Measurements from ENCODE around the gene RNF183. TPM values are rescaled to one million over a fixed set of nuclear protein-coding genes. Genes with fewer than 3 reads are reported as not detected.
A peak's percentile ranks its signal among the peaks of the same experiment; 100 is the strongest.
"Not testable (repeated sequence)": the region's sequence is repeated elsewhere in the genome, so short reads cannot be mapped to it uniquely, and the experiment has no call there.

RNF183 gene
- polyA plus RNA-seq, 4 donors = 0.30 to 9.5 (median 6.6) TPM

DNA sequence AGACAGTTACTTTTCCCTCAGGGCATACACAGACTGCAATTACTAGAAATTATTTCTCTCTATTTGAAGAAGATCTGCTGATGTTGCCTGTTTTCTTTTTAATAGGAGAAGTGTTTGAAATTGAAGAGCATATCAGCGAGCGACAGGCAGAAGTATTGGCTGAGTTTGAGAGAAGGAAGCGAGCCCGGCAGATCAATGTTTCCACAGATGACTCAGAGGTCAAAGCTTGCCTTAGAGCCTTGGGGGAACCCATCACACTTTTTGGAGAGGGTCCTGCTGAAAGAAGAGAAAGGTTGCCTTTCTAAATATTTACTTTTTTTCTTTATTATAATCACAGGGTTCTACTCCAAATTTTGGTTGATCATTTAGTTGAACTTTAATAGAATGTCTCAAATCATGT is 24.3 kb downstream of the RNF183 start:
- DNase-seq (ENCODE audit: low read depth in 4 of 4, low spot score in 3 of 4) = no peak

DNA sequence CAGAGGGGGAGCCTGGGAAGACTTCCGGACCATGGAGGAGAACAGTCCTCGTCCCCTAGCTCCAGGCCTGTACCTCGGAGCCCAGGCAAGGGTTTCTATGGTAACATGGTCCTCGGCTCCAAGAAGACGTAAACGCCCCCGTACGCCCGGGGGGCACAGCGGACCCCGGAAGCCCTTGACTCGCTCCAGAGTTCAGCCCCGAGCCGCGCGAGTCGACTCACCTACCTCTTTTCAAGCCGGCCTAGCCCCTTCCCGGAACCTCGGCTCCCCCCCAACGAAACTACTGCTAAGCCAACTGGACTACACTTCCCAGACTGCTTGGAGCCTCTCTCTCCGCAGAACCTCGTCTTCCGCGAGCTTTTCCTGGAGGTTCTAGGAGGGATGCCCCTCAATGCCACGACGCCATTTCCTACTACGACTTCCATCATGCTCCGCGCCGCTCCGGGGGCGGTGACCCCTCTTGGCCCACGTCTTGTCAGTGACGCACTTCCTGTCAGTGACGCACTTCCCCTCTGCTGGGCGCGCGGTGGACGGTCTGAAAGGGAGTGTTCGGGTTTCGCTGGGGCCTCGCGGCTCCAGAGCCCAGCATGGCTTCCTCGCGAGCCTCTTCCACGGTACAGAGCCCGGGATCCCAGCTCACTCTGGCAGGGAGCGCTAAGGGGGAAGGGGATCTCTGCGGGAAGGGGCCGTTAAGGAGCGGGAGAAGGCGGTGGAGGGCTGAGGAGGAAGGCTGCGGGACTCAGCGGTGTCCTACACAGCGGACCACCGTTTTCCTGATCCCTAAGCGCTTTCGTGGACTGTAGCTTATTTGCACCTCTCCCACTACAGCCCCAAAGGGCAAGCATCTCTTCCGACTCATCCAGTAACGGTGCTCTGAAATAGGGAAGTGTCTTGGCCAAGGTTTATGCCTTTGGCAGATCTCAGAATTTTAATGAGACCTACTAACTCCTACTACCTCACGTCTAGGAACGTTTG is 27.7 kb downstream of the RNF183 start, which contains the start of the genes CDC26 and PRPF4:
CDC26 (minus strand) TSS at position 416 of the 975 bp plus-strand sequence. CDS start 3,065 bp downstream, outside the sequence.
PRPF4 (plus strand) TSS at position 502 of the 975 bp plus-strand sequence; CDS start at position 588, 86 bp downstream.
- peak; percentile 94 to 96 (median 96) for DNase-seq (ENCODE audit: low read depth in 4 of 4, low spot score in 3 of 4)

DNA sequence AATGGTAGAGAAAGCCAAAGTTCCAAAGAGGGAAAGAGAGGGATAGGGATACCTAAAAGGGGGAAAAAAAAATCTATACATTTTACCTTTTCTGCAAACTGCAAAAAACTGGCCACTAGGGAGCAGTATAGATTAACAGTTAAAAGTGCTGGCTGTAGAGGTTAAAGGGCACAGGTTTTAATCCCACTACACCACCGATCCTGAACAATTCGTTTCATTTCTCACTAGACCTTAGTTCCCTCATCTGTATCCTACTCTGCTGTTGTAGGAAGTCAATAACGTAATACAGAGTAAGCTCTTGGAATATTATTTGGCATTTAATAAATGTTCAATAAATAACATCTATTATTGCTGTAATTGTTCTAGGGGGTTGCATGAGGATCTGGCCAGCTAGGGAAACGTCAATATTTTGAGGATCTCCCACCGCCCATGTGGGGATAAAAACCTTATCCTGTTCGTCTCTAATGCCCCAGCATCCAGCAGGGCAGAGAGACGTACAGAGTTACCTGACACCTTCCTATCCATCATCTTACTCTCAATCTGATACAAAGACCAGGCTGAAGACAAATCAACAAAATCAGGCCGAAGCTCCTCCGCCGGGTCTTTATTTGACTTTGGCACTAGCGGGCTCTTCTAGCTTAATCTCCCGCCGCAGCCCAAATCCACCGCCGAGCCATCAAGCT is 28.6 kb downstream of the RNF183 start:
- DNase-seq (ENCODE audit: low read depth in 4 of 4, low spot score in 3 of 4) = peak; percentile 14 to 61 (median 40)

DNA sequence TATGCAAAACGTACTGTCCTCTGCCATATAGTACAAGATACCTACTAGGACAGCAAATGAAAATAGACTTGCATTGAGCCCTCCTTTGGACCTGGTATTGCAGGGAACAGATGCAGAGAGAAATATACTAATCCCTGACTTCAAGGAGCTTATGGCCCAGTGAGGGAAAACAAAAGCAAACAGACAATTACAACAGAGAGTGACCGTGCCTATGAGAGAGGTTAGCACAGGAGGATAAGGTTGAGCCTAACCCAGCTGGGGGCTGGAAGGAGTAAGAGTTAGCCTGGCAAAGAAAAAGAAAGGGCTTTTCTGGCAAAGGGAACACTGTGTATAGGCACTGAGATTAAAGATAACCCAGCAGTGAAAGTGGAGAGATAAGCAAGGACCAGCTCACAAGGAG is 33.3 kb downstream of the RNF183 start:
- no peak for DNase-seq (ENCODE audit: low read depth in 4 of 4, low spot score in 3 of 4)

DNA sequence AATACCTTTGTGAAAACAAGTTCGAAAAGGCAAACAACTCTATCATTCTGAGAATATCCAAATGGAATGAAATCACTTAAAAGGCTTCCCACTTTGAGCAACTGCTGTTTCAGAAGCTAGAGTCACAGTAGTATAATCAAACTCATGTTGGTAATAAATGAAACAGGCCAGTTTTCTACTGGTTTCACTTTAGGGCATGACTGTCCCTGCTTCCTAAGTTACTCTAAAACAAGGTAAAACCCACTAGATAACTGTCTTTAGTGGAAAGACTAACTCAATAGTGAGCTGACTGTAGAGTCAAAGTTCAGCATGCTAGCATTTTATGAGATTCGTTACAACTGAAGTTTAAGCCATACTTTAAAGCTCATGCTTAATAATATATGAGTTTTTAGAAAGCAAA is 33.8 kb downstream of the RNF183 start:
- DNase-seq (ENCODE audit: low read depth in 4 of 4, low spot score in 3 of 4) = no peak

DNA sequence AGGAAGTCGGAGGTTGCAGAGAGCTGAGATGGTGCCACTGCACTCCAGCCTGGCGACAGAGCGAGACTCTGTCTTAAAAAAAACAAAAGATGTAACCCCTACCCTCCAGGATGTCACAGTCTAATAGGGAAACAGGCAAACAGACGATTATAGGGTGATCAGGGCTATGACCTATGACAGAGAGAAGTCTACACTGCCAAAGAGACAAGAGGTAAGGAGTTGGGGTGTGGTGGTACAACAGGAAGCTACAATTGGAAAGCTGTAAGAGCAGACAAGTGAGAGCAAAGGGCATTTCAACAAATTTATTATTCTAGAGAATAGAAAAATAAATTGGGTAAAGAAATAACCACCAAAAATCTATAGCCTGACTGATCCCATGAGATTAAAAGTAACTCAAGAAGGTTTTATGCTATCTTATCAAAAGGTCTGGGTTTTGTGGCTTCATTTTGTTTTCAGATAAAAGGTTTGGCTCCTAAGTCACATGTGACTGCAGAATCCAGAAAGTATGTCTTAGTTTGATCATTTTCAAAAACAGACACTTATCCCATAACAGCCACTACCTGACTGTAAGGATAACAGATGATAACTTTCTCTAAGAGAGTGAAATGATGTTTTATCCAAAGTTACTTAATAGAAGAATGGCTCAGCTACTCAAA is 35.1 kb downstream of the RNF183 start:
- no peak for DNase-seq (ENCODE audit: low read depth in 4 of 4, low spot score in 3 of 4)

DNA sequence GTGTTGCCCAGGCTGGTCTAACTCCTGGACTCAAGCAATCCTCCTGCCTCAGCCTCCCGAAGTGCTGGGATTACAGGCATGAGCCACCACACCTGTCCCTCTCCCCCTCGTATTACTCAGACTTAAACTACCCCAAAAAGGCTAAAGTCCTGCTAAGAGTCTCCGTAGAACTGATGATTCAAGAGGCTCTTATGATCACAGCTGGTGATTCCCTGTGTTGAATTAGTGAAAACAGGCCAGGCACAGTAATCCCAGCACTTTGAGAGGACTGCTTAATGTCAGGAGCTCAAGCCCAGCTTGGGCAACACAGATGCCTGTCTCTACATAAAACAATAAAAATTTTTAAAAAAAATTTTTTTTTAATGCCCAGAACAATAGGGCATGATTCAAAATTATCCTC is 37.0 kb downstream of the RNF183 start:
- DNase-seq (ENCODE audit: low read depth in 4 of 4, low spot score in 3 of 4) = no peak

DNA sequence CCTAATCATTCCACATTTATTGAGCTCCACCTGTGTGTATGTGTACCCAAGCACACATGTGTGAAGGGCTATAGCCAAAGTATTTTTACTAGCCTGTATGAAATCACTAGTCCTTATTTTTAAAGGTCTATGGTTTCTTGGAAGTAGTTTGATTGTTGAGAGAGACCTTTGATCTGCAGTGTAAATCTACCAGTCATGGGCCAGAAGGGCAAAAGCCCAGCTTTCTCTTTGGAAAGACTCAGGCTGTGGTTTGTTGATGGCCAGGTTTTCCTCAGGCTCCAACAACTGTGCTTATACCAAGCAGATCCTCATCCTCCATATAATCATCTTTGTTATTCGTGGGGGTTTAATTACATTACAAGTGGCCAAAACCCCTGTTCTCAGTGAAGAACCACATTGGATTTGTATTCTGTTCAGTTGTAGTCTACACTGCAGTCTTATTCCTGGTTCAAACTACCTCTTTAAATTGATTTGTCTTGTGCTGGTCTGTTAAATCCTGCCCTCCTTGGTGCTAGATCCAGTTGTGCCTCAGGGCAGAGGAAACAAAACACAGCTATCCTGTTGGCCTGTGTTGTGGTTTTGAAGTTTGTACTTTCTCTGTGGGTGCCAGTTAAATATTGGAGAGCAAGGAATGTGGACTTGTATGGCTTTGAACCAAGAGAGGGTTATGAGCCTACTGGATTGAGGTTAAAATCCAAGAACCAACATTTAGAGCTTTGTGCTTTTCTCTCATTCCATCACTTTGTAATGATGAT is 41.1 kb downstream of the RNF183 start:
- no peak for DNase-seq (ENCODE audit: low read depth in 4 of 4, low spot score in 3 of 4)

DNA sequence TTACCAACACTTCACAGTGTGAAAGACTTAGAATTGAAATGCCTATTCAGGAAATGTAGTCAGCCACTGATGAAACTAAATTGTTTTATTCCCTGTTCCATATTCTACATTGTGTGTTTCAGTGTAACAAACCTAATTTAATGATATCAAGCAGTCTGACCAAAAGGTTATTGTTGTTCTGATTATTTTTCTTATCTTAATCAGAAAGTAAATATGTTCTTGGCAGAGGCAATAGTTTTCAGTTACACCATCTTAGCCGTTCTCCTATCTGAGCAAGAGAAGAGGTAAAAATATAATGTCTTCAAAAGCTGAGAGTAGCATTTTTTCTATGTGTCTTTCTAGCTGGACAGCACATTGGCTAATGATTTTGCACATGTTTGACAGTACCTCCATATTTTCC is 44.9 kb downstream of the RNF183 start:
- no peak for DNase-seq (ENCODE audit: low read depth in 4 of 4, low spot score in 3 of 4)

DNA sequence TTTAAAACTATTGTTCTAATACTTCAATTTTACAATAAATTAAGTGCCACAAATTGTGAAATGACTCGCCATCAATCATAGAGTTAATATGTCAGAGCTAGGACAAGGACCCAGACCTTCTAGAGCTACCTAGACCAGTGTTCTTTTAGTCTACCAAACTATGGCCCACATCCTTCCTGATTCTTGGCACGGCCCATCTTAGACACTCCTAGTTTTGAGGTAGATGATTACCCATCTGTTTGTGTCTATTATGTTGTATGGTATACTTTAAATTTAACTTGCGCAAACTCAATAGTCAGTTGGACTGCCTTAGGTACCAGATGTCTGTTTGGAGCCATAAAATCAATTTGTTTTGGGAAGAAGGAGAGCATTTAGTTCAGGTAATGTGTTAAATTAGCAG is 45.3 kb downstream of the RNF183 start:
- no peak for DNase-seq (ENCODE audit: low read depth in 4 of 4, low spot score in 3 of 4)

DNA sequence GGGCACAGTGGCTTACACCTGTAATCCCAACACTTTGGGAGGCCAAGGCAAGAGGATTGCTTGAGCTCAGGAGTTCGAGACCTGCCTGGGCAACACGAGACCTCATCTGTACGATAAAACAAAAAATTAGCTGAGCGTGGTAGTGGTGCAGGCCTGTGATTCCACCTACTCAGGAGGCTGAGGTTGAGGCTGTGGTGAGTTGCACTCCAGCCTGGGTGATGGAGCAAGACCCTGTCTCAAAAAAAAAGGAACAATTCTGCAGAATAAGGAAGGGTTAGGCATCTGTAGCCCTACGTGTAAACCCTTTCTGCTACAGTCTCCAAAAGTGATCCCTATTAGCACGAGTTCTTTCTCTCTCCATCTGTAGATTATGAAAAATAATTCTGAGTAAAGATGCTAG is 47.7 kb downstream of the RNF183 start:
- no peak for DNase-seq (ENCODE audit: low read depth in 4 of 4, low spot score in 3 of 4)

DNA sequence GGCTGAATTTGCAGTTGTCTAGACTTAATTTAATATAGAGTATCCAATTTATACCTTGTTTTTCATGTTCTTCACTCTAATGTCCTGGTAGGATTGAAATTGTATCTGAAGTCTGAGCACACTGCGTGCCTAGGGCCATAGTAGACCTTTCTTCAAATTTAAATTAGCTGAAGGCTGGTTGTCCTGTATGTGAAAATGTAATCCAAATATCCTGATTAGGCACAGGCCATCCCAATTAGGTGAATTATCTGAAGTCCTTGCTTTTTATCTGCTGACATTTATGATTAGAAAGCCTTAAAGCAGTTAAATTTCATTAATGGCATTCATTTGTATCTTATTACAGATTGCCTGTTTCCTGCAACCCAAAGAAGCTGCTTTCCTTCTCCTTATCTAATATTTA is 48.2 kb downstream of the RNF183 start:
- DNase-seq (ENCODE audit: low read depth in 4 of 4, low spot score in 3 of 4) = no peak

DNA sequence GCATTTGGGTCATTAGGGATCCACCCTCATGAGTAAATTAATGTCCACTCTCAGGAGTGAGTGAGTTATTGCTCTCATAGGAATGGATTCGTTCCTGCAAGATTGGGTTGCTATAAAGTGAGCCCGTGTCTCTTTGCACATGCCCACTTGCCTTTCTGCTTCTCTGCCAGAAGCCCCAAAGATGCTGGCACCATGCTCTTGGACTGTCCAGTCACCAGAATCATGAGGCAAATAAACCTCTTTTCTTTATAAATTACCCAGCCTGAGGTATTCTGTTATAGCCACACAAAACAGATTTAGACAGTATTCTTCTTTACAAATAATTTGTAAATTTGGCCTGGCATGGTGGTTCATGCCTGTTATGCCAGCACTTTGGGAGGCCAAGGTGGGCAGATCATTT is 52.4 kb downstream of the RNF183 start:
- no peak for DNase-seq (ENCODE audit: low read depth in 4 of 4, low spot score in 3 of 4)

DNA sequence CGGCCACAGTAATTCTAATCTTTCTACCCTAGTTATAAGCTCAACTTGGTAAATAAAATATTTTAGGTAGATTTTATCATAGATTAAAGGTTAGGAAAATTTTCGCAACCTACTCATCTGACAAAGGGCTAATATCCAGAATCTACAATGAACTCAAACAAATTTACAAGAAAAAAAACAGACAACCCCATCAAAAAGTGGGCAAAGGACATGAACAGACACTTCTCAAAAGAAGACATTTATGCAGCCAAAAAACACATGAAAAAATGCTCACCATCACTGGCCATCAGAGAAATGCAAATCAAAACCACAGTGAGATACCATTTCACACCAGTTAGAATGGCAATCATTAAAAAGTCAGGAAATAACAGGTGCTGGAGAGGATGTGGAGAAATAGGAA is 53.5 kb downstream of the RNF183 start:
- not testable (repeated sequence) for DNase-seq (ENCODE audit: low read depth in 4 of 4, low spot score in 3 of 4)

DNA sequence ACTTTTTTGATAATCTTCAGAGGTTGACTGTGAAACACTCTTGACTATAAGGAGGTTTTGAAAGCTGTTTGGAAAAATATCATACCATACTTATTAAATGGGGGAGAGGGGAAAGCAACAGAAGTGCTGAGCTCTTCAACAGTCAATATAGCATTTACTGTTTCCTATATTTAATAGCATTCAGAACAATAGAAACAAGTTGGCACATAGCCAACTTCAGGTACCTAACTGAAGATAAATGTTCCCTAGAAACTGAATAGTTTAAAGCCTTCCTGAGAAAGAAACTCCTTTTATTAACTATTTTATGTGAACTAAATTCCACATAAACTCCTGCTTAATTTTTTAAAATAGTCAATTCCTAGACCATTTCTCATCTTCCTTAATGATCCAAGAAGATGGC is 55.5 kb downstream of the RNF183 start:
- DNase-seq (ENCODE audit: low read depth in 4 of 4, low spot score in 3 of 4) = no peak

Other genes with a start within 250 kb of the RNF183 start
- 10 to 100 TPM; 10.9 to 18.1 (median 12.7) TPM for gene ZFP37, start 246.7 kb downstream of the RNF183 start, polyA plus RNA-seq (ENCODE audit: insufficient read length in 4 of 4)
- 1 to 10 TPM; 2.4 to 4.2 (median 3.5) TPM for gene SLC31A2, start 152.4 kb downstream of the RNF183 start, polyA plus RNA-seq (ENCODE audit: insufficient read length in 4 of 4)
- gene FKBP15, start 82.1 kb downstream of the RNF183 start, polyA plus RNA-seq (ENCODE audit: insufficient read length in 4 of 4) = 10 to 100 TPM; 28.7 to 31.6 (median 31.0) TPM
- gene SLC31A1, start 81.8 kb downstream of the RNF183 start, polyA plus RNA-seq (ENCODE audit: insufficient read length in 4 of 4) = 10 to 100 TPM; 20.3 to 28.5 (median 22.3) TPM
- 10 to 100 TPM; 39.3 to 43.8 (median 40.8) TPM for gene CDC26, start 27.8 kb downstream of the RNF183 start, polyA plus RNA-seq (ENCODE audit: insufficient read length in 4 of 4)
- gene PRPF4, start 27.7 kb downstream of the RNF183 start, polyA plus RNA-seq (ENCODE audit: insufficient read length in 4 of 4) = 10 to 100 TPM; 26.9 to 43.0 (median 35.3) TPM
- 1 to 10 TPM; 2.8 to 7.5 (median 6.4) TPM for gene WDR31, start 36.9 kb upstream of the RNF183 start, polyA plus RNA-seq (ENCODE audit: insufficient read length in 4 of 4)
- 10 to 100 TPM in 1 of 4 donors, 1 to 10 TPM in 2, under 1 TPM in 1; 0.22 to 11.8 (median 8.9) TPM for gene BSPRY, start 46.2 kb upstream of the RNF183 start, polyA plus RNA-seq (ENCODE audit: insufficient read length in 4 of 4)
- 10 to 100 TPM in 3 of 4 donors, 1 to 10 TPM in 1; 8.4 to 50.7 (median 28.4) TPM for gene HDHD3, start 73.6 kb upstream of the RNF183 start, polyA plus RNA-seq (ENCODE audit: insufficient read length in 4 of 4)
- 10 to 100 TPM; 35.8 to 50.7 (median 42.2) TPM for gene ALAD, start 97.9 kb upstream of the RNF183 start, polyA plus RNA-seq (ENCODE audit: insufficient read length in 4 of 4)
- 10 to 100 TPM; 34.6 to 69.9 (median 62.5) TPM for gene POLE3, start 107.3 kb upstream of the RNF183 start, polyA plus RNA-seq (ENCODE audit: insufficient read length in 4 of 4)
- gene C9orf43, start 107.4 kb upstream of the RNF183 start, polyA plus RNA-seq (ENCODE audit: insufficient read length in 4 of 4) = under 1 TPM; 0.34 to 0.95 (median 0.93) TPM
- 10 to 100 TPM; 35.5 to 45.7 (median 43.6) TPM for gene RGS3, start 160.4 kb upstream of the RNF183 start, polyA plus RNA-seq (ENCODE audit: insufficient read length in 4 of 4)

Measured in left renal pelvis (tissue), 4 donors.